ES-I3 (cell line): ENCODE measurements around the gene PTRHD1.
"Not testable (repeated sequence)": the region's sequence is repeated elsewhere in the genome, so short reads cannot be mapped to it uniquely, and the experiment has no call there.

Experiments used
- H3K36me3 ChIP-seq: 2 replicates; pipeline ENCODE4 v1.6.1; 2013; ENCODE audit warnings: mild to moderate bottlenecking, low read length, control low read depth, moderate library complexity; ENCODE audit not compliant: insufficient read depth
- H3K4me1 ChIP-seq: 2 replicates; pipeline ENCODE4 v1.6.1; 2013; ENCODE audit warnings: mild to moderate bottlenecking, control low read depth, low read length; ENCODE audit not compliant: insufficient read depth
- H3K9ac ChIP-seq: 2 replicates; pipeline ENCODE4 v1.6.1; 2013; ENCODE audit warnings: low read depth, mild to moderate bottlenecking, low read length, moderate library complexity
- H3K9me3 ChIP-seq: 2 replicates; pipeline ENCODE4 v1.6.1; 2013; ENCODE audit warnings: mild to moderate bottlenecking, low read length, moderate library complexity; ENCODE audit not compliant: control insufficient read depth, insufficient read depth

The PTRHD1 gene, protein sequence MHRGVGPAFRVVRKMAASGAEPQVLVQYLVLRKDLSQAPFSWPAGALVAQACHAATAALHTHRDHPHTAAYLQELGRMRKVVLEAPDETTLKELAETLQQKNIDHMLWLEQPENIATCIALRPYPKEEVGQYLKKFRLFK

GRCh38 chr2:24792874-24793760 lies at the start of gene PTRHD1, which contains the start of gene CENPO:
Gene PTRHD1, minus strand, starts transcription at chr2:24793391. Its CDS starts 14 bp downstream, at chr2:24793377.
Gene CENPO, plus strand, starts transcription at chr2:24793425. Its CDS starts 495 bp downstream, at chr2:24793920.
- Histone ChIP-seq H3K4me1 (peaks cover 17% of the 10 kb centered on the region), H3K9ac (peak within 1 kb of the TSS; percentile 82), H3K36me3 (peaks cover 17% of the 10 kb centered on the region), H3K9me3 (no peaks in the 10 kb centered on the region)

- H3K9ac ChIP-seq, result no peak overlapping the region
- H3K4me1 ChIP-seq, result peaks cover 5% of the 10 kb centered on the region; the same call in 1 of the 2 replicates
- no peaks in the 10 kb centered on the region for H3K36me3 ChIP-seq
- H3K9me3 ChIP-seq, result no peaks in the 10 kb centered on the region
These were observed 49.2 kb upstream of the PTRHD1 start for GRCh38 chr2:24842081-24843050.

- no peak overlapping the region for H3K9ac ChIP-seq
- H3K36me3 ChIP-seq, result no peaks in the 10 kb centered on the region
- H3K4me1 ChIP-seq, result peaks cover 5% of the 10 kb centered on the region; the same call in 1 of the 2 replicates
- no peaks in the 10 kb centered on the region for H3K9me3 ChIP-seq
These were observed 48.1 kb upstream of the PTRHD1 start for GRCh38 chr2:24840962-24841945.

GRCh38 chr2:24840164-24840869 lies 47.1 kb upstream of the PTRHD1 start:
- Histone ChIP-seq H3K9ac (no peak overlapping the region), H3K4me1 (peaks cover 5% of the 10 kb centered on the region; the same call in 1 of the 2 replicates), H3K36me3 (no peaks in the 10 kb centered on the region), H3K9me3 (no peaks in the 10 kb centered on the region)

- Histone ChIP-seq H3K9me3 (no peaks in the 10 kb centered on the region), H3K36me3 (peaks cover under 1% of the 10 kb centered on the region; the same call in 1 of the 2 replicates), H3K9ac (no peak overlapping the region), H3K4me1 (peaks cover 5% of the 10 kb centered on the region; the same call in 1 of the 2 replicates)
These were observed 46.5 kb upstream of the PTRHD1 start for GRCh38 chr2:24839729-24840128.

- no peaks in the 10 kb centered on the region for H3K9me3 ChIP-seq
- H3K4me1 ChIP-seq, result peaks cover 5% of the 10 kb centered on the region; the same call in 1 of the 2 replicates
- H3K9ac ChIP-seq, result no peak overlapping the region
- peaks cover 3% of the 10 kb centered on the region; the same call in 1 of the 2 replicates for H3K36me3 ChIP-seq
These were observed 45.4 kb upstream of the PTRHD1 start for GRCh38 chr2:24838541-24838940.

DNA sequence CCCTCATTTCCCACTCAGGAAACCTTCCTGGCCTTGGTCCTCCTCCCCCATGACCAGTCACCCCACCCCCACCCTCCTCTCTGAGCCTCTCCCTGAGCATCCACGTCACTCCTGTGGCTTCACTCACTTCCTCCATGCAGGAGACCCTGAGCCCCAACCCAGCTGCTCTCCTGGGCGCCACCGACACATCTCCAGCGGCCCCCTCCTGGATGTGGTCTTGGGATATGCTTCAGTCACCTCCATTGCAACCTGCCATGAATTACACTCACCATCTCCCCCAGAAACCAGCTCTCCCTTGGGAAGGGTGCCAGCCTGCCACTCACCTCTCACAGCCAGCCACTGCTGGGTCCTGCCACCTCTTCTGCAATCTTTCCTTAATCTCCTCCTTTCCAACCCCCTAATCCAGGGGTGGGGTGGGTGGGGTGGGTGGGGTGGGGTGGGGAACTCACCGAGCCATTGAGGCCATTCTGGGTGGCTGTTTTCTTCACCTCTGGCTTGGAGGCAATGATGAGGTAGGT lies 44.9 kb upstream of the PTRHD1 start:
- no peak overlapping the region for H3K9ac ChIP-seq
- H3K9me3 ChIP-seq, result no peaks in the 10 kb centered on the region
- peaks cover 3% of the 10 kb centered on the region; the same call in 1 of the 2 replicates for H3K36me3 ChIP-seq
- peaks cover 7% of the 10 kb centered on the region; the same call in 1 of the 2 replicates for H3K4me1 ChIP-seq

DNA sequence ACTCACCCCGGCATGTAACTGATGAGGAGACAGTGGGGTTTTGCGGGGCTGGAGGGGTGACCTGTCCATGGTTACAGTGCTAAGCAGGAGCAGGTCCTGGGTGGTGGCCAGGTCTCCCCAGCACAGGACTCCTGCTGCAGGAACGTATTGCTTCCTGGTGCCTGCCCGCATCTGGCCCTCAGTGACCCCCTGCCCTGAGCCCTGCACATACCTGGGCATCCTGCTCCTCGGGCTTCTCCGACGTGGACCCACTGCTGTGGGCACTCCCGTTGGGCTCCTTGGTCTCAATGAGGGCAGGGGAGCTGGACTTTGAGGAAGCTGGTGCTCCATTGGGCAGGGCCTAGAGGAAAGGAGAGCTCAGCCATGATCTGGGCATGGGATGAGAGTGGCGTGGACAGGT lies 43.5 kb upstream of the PTRHD1 start:
- no peak overlapping the region for H3K9ac ChIP-seq
- no peaks in the 10 kb centered on the region for H3K9me3 ChIP-seq
- peaks cover 7% of the 10 kb centered on the region; the same call in 1 of the 2 replicates for H3K4me1 ChIP-seq
- H3K36me3 ChIP-seq, result peaks cover 3% of the 10 kb centered on the region; the same call in 1 of the 2 replicates

DNA sequence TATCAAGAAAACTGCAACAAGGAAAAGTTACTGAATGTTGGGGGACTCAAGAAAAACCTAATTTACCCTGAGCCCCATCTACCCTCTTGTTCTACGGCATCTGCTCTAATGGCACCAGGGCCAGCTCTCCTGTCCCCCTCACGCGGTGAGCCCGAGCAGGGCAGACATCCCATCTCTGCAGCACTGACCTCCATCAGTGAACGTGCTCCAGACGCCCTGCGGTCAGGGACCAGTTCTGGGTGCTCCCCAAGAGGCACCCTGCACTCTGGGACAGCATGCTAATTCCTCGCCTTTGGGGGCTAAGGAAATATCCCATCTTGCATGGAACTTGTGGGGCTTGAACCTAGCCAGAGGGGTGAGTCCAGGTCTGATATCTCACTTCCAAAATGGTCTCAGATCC lies 43.0 kb upstream of the PTRHD1 start:
- Histone ChIP-seq H3K9ac (no peak overlapping the region), H3K4me1 (peaks cover 7% of the 10 kb centered on the region; the same call in 1 of the 2 replicates), H3K36me3 (peaks cover 3% of the 10 kb centered on the region), H3K9me3 (no peaks in the 10 kb centered on the region)

GRCh38 chr2:24835411-24835810 lies 42.2 kb upstream of the PTRHD1 start:
- H3K36me3 ChIP-seq, H3K9ac ChIP-seq, H3K9me3 ChIP-seq, H3K4me1 ChIP-seq: not testable (repeated sequence)

DNA sequence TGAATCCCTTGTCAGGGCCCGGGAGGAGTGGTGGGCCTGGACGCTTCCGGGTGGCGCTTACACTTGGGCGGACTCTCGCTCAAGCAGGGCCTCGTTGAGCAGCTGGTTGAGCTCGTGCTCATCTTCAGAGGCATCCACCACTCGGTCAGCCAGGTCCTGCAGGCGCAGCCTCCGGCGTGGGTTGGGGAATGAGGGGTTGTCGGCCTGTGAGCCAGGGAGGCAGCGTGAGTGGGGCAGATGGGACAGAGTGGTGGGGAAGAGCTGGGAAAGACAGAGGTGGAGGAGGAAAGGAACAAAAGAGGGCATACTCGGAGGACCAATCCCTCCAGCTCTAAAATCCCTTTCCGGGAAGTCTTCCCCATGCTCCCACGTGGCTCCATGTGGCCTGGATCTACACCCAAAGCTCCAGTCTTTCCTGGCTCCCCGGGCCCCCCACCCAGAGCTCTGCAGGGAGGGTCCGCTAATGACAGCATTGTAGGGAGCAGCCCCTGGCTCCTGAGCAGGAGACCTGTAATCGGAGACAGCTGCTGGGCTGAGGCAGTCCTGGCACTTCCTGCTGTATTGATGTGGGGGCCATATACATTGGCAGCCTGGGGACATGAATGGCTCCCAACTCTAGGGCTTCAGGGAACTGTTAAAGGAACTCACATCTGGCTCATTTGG lies 41.7 kb upstream of the PTRHD1 start:
- Histone ChIP-seq H3K36me3 (peaks cover 3% of the 10 kb centered on the region), H3K9ac (no peak overlapping the region), H3K9me3 (no peaks in the 10 kb centered on the region), H3K4me1 (peaks cover 3% of the 10 kb centered on the region; the same call in 1 of the 2 replicates)
